ENCODE data around the gene GET3.
A peak's percentile ranks its signal among the peaks of the same experiment; 100 is the strongest.

GRCh38 chr19:12722566-12723380, 14.5 kb upstream of the GET3 start:
- TF ChIP-seq POLR2A (IDR thresholded peaks at IDR 0.05; ENCODE audit: low read depth, low read length), result peak; percentile 62
- TF ChIP-seq CTCF (IDR thresholded peaks at IDR 0.05; ENCODE audit: extremely low read depth in 1 of 2, insufficient read depth in 1 of 2, low read depth in 1 of 2, low read length in 2 of 2), result no peak
- TF ChIP-seq EZH2 (IDR thresholded peaks at IDR 0.05; ENCODE audit: borderline replicate concordance, low read depth, low read length, severe bottlenecking), result no peak

Data from endothelial cell of umbilical vein (primary cell).